Measurements from ENCODE around the gene GPR150.

GRCh38 chr5:95626701-95627100, 6.8 kb downstream of the GPR150 start:
- TF ChIP-seq CTCF (IDR thresholded peaks at IDR 0.05; ENCODE audit: low read length) (no peak), EZH2 (IDR thresholded peaks at IDR 0.05; ENCODE audit: borderline replicate concordance, low read length) (no peak)

Data from OCI-LY1 (cell line).